Adrenal gland (tissue), 5 donors: Measurements from ENCODE around the gene SVIL.

Source experiments
- CTCF ChIP-seq, 6 experiments: fragments of 450-650 bp in 4 of 6; fragments of 200-600 bp in 2 of 6; sonication (generic) in 1 of 6; IDR thresholded peaks; 1 replicate in 5 of 6; 2 replicates in 1 of 6; pipeline versions ENCODE4 v1.5.1 to v1.8.0; 2016 to 2021; ENCODE audit warnings: antibody characterized with exemption in 6 of 6, mild to moderate bottlenecking in 2 of 6, moderate library complexity in 1 of 6
- POLR2A ChIP-seq, 2 donors: fragments of 450-650 bp; IDR thresholded peaks; one replicate each; pipeline ENCODE4 v1.6.1; 2017; ENCODE audit warnings: antibody characterized with exemption in 2 of 2, mild to moderate bottlenecking in 2 of 2, moderate library complexity in 1 of 2
- donor health status: DM: no; HTN: no; CAD: no.

GRCh38 chr10:29415876-29416275 lies 218.9 kb downstream of the SVIL start:
- TF ChIP-seq CTCF (IDR thresholded peaks at IDR 0.05) (no peak), POLR2A (IDR thresholded peaks at IDR 0.05) (no peak)
